Psoas muscle (tissue), 8 donors: ENCODE results near the gene ADCY2. TPM values are rescaled to one million over a fixed set of nuclear protein-coding genes. Genes with fewer than 3 reads are reported as not detected.

Source experiments
- ATAC-seq, 4 donors: fragments of 200-7000 bp; cut with Tn5 transposase; one replicate each; pipeline ENCODE4 v1.9.1; 2020; ENCODE audit warnings: moderate library complexity in 3 of 4, mild to moderate bottlenecking in 2 of 4
- DNase-seq, 2 donors: peaks; one replicate each; pipeline ENCODE4 v3.0.0-alpha.2; 2020
- H3K27ac ChIP-seq: fragments of 200-600 bp; one replicate; pipeline ENCODE4 v1.8.0; 2022
- H3K27me3 ChIP-seq, 3 donors: fragments of 200-600 bp in 1 of 3; one replicate each; pipeline versions ENCODE4 v1.6.1 to v1.8.0; 2013 to 2022; ENCODE audit warnings: low read length in 2 of 3, mild to moderate bottlenecking in 2 of 3, moderate library complexity in 1 of 3; ENCODE audit not compliant: insufficient read depth in 3 of 3
- H3K36me3 ChIP-seq, 2 donors: fragments of 200-600 bp in 1 of 2; one replicate each; pipeline versions ENCODE4 v1.6.1 to v1.8.0; 2013 to 2022; ENCODE audit warnings: low read depth in 1 of 2, mild to moderate bottlenecking in 1 of 2, moderate library complexity in 1 of 2; ENCODE audit not compliant: insufficient read depth in 1 of 2
- H3K4me1 ChIP-seq: fragments of 200-600 bp; one replicate; pipeline ENCODE4 v1.8.0; 2022
- H3K4me3 ChIP-seq: fragments of 200-600 bp; one replicate; pipeline ENCODE4 v1.8.0; 2022; ENCODE audit warnings: mild to moderate bottlenecking
- H3K9me3 ChIP-seq: fragments of 200-600 bp; one replicate; pipeline ENCODE4 v1.8.0; 2022
- CTCF ChIP-seq: fragments of 200-600 bp; IDR thresholded peaks from one replicate; pipeline ENCODE4 v1.8.0; 2022; ENCODE audit warnings: antibody characterized with exemption
- WGBS, 3 donors: extraction: QIAGEN DNeasy Blood & Tissue Kit; methylation state at CpG; one replicate each; pipeline versions ENCODE4 v1.1.6 to v1.1.7; 2013; 5-methylcytosine and 5-hydroxymethylcytosine counted together
- intact Hi-C, 2 donors: fragments of 100-400 bp; cut with DNase I; formaldehyde crosslinking; loops; one replicate each; pipeline versions ENCODE4 v1.11.0 to v1.14.2; 2022
- polyA plus RNA-seq, 3 donors: library from polyadenylated mRNA; stranded (reverse); fragments of 200-250 nt; gene quantifications; one replicate each; pipeline ENCODE4 v1.2.3, GENCODE V29; 2013
- total RNA-seq, 4 donors: library from RNA; stranded (reverse); fragmentation: NEBNext Ultra II Directional in 2 of 4; extraction: Animal tissue kit (Norgen Biotek cat#: 25700) in 2 of 4; gene quantifications; one replicate each; pipeline versions ENCODE4 v1.2.1 to v1.2.4, GENCODE V29; 2021 to 2023
- donor health status: healthy with polysubstance abuse.
- donor health status: DM: no; HTN: no; CAD: no; lungs with moderate emphysema.
- donor health status: Bipolar disorder and iron deficiency.
- donor health status: healthy.
- donor health status: DM: yes; HTN: yes; CAD: no.
- donor health status: DM: no; HTN: no; CAD: no.
- donor health status: DM: no; HTN: no; CAD: no.
- donor health status: DM: yes; HTN: yes; CAD: no.

The ADCY2 gene
- total and polyA plus RNA-seq, 7 donors = 24.3 to 91.4 (median 55.1) TPM

DNA sequence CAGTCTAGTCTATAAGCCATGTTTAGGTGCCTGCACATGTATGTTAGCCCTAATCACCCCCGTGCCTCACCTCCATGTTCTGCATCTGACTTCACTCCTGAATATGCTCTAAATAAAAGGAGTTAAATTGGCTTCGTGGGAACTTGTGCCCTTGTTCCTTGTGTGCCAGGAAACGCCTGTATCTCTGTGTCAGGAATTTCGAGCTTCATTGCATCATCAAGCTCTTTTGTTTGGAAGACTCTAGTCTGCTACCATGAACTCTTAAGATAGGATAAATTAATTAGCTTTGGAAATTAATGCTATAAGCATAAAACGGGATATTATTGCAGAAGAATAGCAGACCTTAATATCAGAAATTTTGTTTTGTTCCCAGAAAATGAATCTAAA, 99.2 kb downstream of the ADCY2 start:
- H3K9me3 ChIP-seq = no peaks in the 10 kb centered on the region
- peak; percentile 13 to 52 (median 30) for ATAC-seq
- no peak for DNase-seq
- TF ChIP-seq CTCF = no peak
- H3K4me1 ChIP-seq = peaks cover 49% of the 10 kb centered on the region
- H3K27ac ChIP-seq = peak overlapping the region; percentile 1
- intact Hi-C loops = no loop called here
- no peak overlapping the region for H3K4me3 ChIP-seq
- 21 to 36% (median 24%) methylated on average over 5 of the region's 5 CpGs for WGBS, 3 donors
- H3K27me3 ChIP-seq = no peaks in the 10 kb centered on the region
- H3K36me3 ChIP-seq = no peaks in the 10 kb centered on the region

- ATAC-seq (no peak), DNase-seq (no peak)
- intact Hi-C loops = no loop called here
- H3K4me3 ChIP-seq = no peak overlapping the region
- H3K36me3 ChIP-seq = no peaks in the 10 kb centered on the region
- TF ChIP-seq CTCF = no peak
- no peaks in the 10 kb centered on the region for H3K9me3 ChIP-seq
- peaks cover 11% of the 10 kb centered on the region for H3K4me1 ChIP-seq
- 72 to 85% (median 80%) methylated on average over 3 of the region's 3 CpGs for WGBS, 3 donors
- H3K27ac ChIP-seq = peak overlapping the region; percentile 42
- no peaks in the 10 kb centered on the region for H3K27me3 ChIP-seq
Measured at GRCh38 chr5:7500256-7500655, 104.3 kb downstream of the ADCY2 start.

- TF ChIP-seq CTCF = no peak
- Histone ChIP-seq H3K27ac (peak overlapping the region; percentile 42), H3K36me3 (no peaks in the 10 kb centered on the region), H3K9me3 (no peaks in the 10 kb centered on the region), H3K4me1 (peaks cover 5% of the 10 kb centered on the region), H3K27me3 (no peaks in the 10 kb centered on the region), H3K4me3 (no peak overlapping the region)
- intact Hi-C loops = no loop called here
- peak in 2 of 4 donors; percentile 50 to 68 for ATAC-seq
- WGBS, 3 donors = 51 to 55% (median 53%) methylated on average over 2 of the region's 2 CpGs
- no peak for DNase-seq
Measured at GRCh38 chr5:7501061-7501460, 105.1 kb downstream of the ADCY2 start.

GRCh38 chr5:7503564-7503963, 107.6 kb downstream of the ADCY2 start:
- no peak for TF ChIP-seq CTCF
- intact Hi-C loops = no loop called here
- H3K9me3 ChIP-seq = no peaks in the 10 kb centered on the region
- no peaks in the 10 kb centered on the region for H3K36me3 ChIP-seq
- ATAC-seq = no peak
- DNase-seq = no peak
- no peak overlapping the region for H3K4me3 ChIP-seq
- H3K27ac ChIP-seq = no peak overlapping the region
- no peaks in the 10 kb centered on the region for H3K27me3 ChIP-seq
- 84 to 93% (median 87%) methylated on average over 9 of the region's 9 CpGs for WGBS, 3 donors
- peaks cover 9% of the 10 kb centered on the region for H3K4me1 ChIP-seq

GRCh38 chr5:7515284-7515914, 119.5 kb downstream of the ADCY2 start:
- intact Hi-C loops = loop anchor here (5.0 to 10.0 kb wide), 2 partner anchors 118 to 229 kb away; partner anchors contain the start of gene ADCY2 (in 1 of the 2)
- H3K27me3 ChIP-seq = no peaks in the 10 kb centered on the region
- H3K4me1 ChIP-seq = peaks cover 12% of the 10 kb centered on the region
- whole genome bisulfite sequencing, 3 donors = 71 to 77% (median 75%) methylated on average over 3 of the region's 3 CpGs
- H3K9me3 ChIP-seq = no peaks in the 10 kb centered on the region
- H3K4me3 ChIP-seq = no peak overlapping the region
- ATAC-seq = no peak
- DNase-seq = no peak
- no peaks in the 10 kb centered on the region for H3K36me3 ChIP-seq
- TF ChIP-seq CTCF = no peak
- no peak overlapping the region for H3K27ac ChIP-seq
